HCT116 (cell line): ENCODE measurements around the gene PLCB1. TPM values are rescaled to one million over a fixed set of nuclear protein-coding genes. Genes with fewer than 3 reads are reported as not detected.

ENCODE experiments used
- ATAC-seq: fragments of 200-7000 bp; cut with Tn5 transposase; 2 replicates; pipeline ENCODE4 v1.9.1; 2020; ENCODE audit warnings: mild to moderate bottlenecking, moderate library complexity
- BruUV-seq: library from RNA; stranded (reverse); fragments of 400-500 nt; replicated peaks from 2 replicates; lab custom pipeline; 2021; lab: Mats Ljungman, UMichigan
- CTCF ChIA-PET: fragments of 300-600 bp; sonication (Branson Sonifier 250); formaldehyde crosslinking; loops from one replicate; lab custom pipeline; 2021; ENCODE audit warnings: antibody characterized with exemption; lab: Charles Lee
- POLR2A ChIA-PET: fragments of 300-600, 350-600 bp; sonication (Branson Sonifier 250); formaldehyde crosslinking; loops from one replicate; lab custom pipeline; 2021; ENCODE audit warnings: antibody characterized with exemption; lab: Charles Lee
- RAD21 ChIA-PET, 2 experiments: fragments of 300-600 bp; sonication (Branson Sonifier 250); formaldehyde crosslinking; loops; one replicate each; lab custom pipeline; 2023; ENCODE audit warnings: low total read pairs in 2 of 2; ENCODE audit not compliant: uncharacterized antibody in 2 of 2, unreplicated experiment in 2 of 2, low non-redundant PET in 1 of 2; lab: Charles Lee
- DNase-seq: peaks from one replicate; pipeline ENCODE4 v3.0.0-alpha.2; 2010; ENCODE audit warnings: low read depth, low spot score
- H2AFZ ChIP-seq: fragments of 200-600 bp; shearing (Covaris generic), sonication (generic); 2 replicates; pipeline ENCODE4 v1.6.1; 2017; ENCODE audit warnings: low read depth, mixed run types, mixed read lengths, antibody characterized with exemption, low read length; ENCODE audit not compliant: poor library complexity, severe bottlenecking
- H3K27ac ChIP-seq: 2 replicates; pipeline ENCODE4 v1.5.1; 2012; ENCODE audit warnings: low read depth, low read length
- H3K27me3 ChIP-seq: fragments of 200-600 bp; sonication (generic); 2 replicates; pipeline ENCODE4 v1.6.1; 2016; ENCODE audit warnings: mixed run types, low read length, mixed read lengths; ENCODE audit not compliant: insufficient read depth
- H3K36me3 ChIP-seq, 2 experiments: fragments of 200-500 bp in 1 of 2; fragments of 200-600 bp in 1 of 2; sonication (Bioruptor generic) in 1 of 2; sonication (generic) in 1 of 2; 2 replicates each; pipeline versions ENCODE4 v1.5.1 to v1.6.1; 2014 to 2016; ENCODE audit warnings: low read length in 2 of 2, inconsistent platforms in 1 of 2, mixed read lengths in 1 of 2, mixed run types in 1 of 2; ENCODE audit not compliant: insufficient read depth in 2 of 2, control insufficient read depth in 1 of 2
- H3K4me1 ChIP-seq, 2 experiments: fragments of 200-600 bp in 1 of 2; sonication (generic) in 1 of 2; 2 replicates each; pipeline versions ENCODE4 v1.5.1 to v1.6.1; 2012 to 2017; ENCODE audit warnings: low read length in 2 of 2, inconsistent platforms in 1 of 2, mild to moderate bottlenecking in 1 of 2, mixed read lengths in 1 of 2, mixed run types in 1 of 2, moderate library complexity in 1 of 2; ENCODE audit not compliant: insufficient read depth in 2 of 2, control insufficient read depth in 1 of 2
- H3K4me2 ChIP-seq: fragments of 200-600 bp; sonication (generic); 2 replicates; pipeline ENCODE4 v1.6.1; 2017; ENCODE audit warnings: mixed run types, low read length, mixed read lengths
- H3K4me3 ChIP-seq, 2 experiments: fragments of 200-600 bp in 1 of 2; sonication (generic) in 1 of 2; replicated peaks in 1 of 2; 2 replicates each; pipeline ENCODE4 v1.5.1; 2011 to 2016; ENCODE audit warnings: low read length in 2 of 2, control low read depth in 1 of 2, low read depth in 1 of 2, mild to moderate bottlenecking in 1 of 2, mixed read lengths in 1 of 2, mixed run types in 1 of 2
- H3K79me2 ChIP-seq: fragments of 200-600 bp; sonication (generic); 2 replicates; pipeline ENCODE4 v1.6.1; 2017; ENCODE audit warnings: mild to moderate bottlenecking, mixed run types, low read length, moderate library complexity, mixed read lengths; ENCODE audit not compliant: insufficient read depth
- H3K9ac ChIP-seq: fragments of 200-600 bp; sonication (generic); 2 replicates; pipeline ENCODE4 v1.6.1; 2016; ENCODE audit warnings: low read length, mixed read lengths
- H3K9me2 ChIP-seq: fragments of 200-600 bp; sonication (generic), shearing (Covaris generic); 2 replicates; pipeline ENCODE4 v1.6.1; 2017; ENCODE audit warnings: mixed run types, mild to moderate bottlenecking, moderate library complexity; ENCODE audit not compliant: insufficient read depth
- H3K9me3 ChIP-seq, 2 experiments: fragments of 200-500 bp in 1 of 2; fragments of 200-600 bp in 1 of 2; sonication (Bioruptor generic) in 1 of 2; sonication (generic) in 1 of 2; 2 replicates each; pipeline ENCODE4 v1.6.1; 2014 to 2017; ENCODE audit warnings: low read length in 2 of 2, mixed read lengths in 2 of 2, inconsistent platforms in 1 of 2, low read depth in 1 of 2, mild to moderate bottlenecking in 1 of 2, mixed run types in 1 of 2, moderate library complexity in 1 of 2; ENCODE audit not compliant: control insufficient read depth in 1 of 2, insufficient read depth in 1 of 2
- H4K20me1 ChIP-seq: fragments of 200-600 bp; sonication (generic), shearing (Covaris generic); 2 replicates; pipeline ENCODE4 v1.6.1; 2017; ENCODE audit warnings: mixed run types, mild to moderate bottlenecking, moderate library complexity; ENCODE audit not compliant: insufficient read depth
- CBX3 ChIP-seq: IDR thresholded peaks from 2 replicates; pipeline ENCODE4 v1.6.1; 2012; ENCODE audit warnings: low read depth
- EGR1 ChIP-seq: IDR thresholded peaks from 2 replicates; pipeline ENCODE4 v1.6.1; 2012; ENCODE audit warnings: low read depth
- ELF1 ChIP-seq: IDR thresholded peaks from 2 replicates; pipeline ENCODE4 v1.6.1; 2012; ENCODE audit warnings: low read depth, borderline replicate concordance
- EZH2phosphoT487 ChIP-seq: fragments of 200-600 bp; IDR thresholded peaks from 2 replicates; pipeline ENCODE4 v1.6.1; 2018; ENCODE audit warnings: antibody characterized with exemption, borderline replicate concordance
- FOSL1 ChIP-seq: IDR thresholded peaks from 2 replicates; pipeline ENCODE4 v1.6.1; 2012; ENCODE audit warnings: low read depth
- POLR2AphosphoS5 ChIP-seq: IDR thresholded peaks from 2 replicates; pipeline ENCODE4 v1.6.1; 2011; ENCODE audit warnings: mild to moderate bottlenecking, low read depth, low read length, moderate library complexity
- RAD21 ChIP-seq: IDR thresholded peaks from 2 replicates; pipeline ENCODE4 v1.6.1; 2012; ENCODE audit warnings: low read depth, mild to moderate bottlenecking
- SIN3A ChIP-seq: IDR thresholded peaks from 2 replicates; pipeline ENCODE4 v1.6.1; 2012; ENCODE audit warnings: low read depth
- SP1 ChIP-seq: IDR thresholded peaks from 2 replicates; pipeline ENCODE4 v1.6.1; 2012; ENCODE audit warnings: low read depth
- SRF ChIP-seq: IDR thresholded peaks from 2 replicates; pipeline ENCODE4 v1.6.1; 2012; ENCODE audit warnings: low read depth
- TCF7L2 ChIP-seq: IDR thresholded peaks from 2 replicates; pipeline ENCODE4 v1.7.0; 2011; ENCODE audit warnings: borderline replicate concordance, inconsistent platforms; ENCODE audit not compliant: insufficient read depth, insufficient read length; ENCODE audit errors: extremely low read depth
- YY1 ChIP-seq: IDR thresholded peaks from 2 replicates; pipeline ENCODE4 v1.6.1; 2011; ENCODE audit warnings: low read length, low read depth, moderate library complexity, mild to moderate bottlenecking; ENCODE audit not compliant: insufficient replicate concordance; ENCODE audit errors: extremely low read depth
- ZFX ChIP-seq: fragments of 450-650 bp; IDR thresholded peaks from 2 replicates; pipeline ENCODE4 v1.6.1; 2017
- intact Hi-C: fragments of 100-400 bp; cut with micrococcal nuclease; formaldehyde crosslinking; loops from 2 replicates; pipeline ENCODE4 v1.10.0; 2022
- total RNA-seq: library from RNA; stranded (reverse); gene quantifications from one replicate; pipeline ENCODE4 v1.2.1, GENCODE V29; 2021; ENCODE audit not compliant: unreplicated experiment
- TF ChIP-seq, protein P1 (sequence below): IDR thresholded peaks from 2 replicates; pipeline ENCODE4 v1.6.1; 2012
- TF ChIP-seq, protein P2 (sequence below): IDR thresholded peaks from 2 replicates; pipeline ENCODE4 v1.6.1; 2012; ENCODE audit warnings: low read depth
- TF ChIP-seq, protein P3 (sequence below): IDR thresholded peaks from 2 replicates; pipeline ENCODE4 v1.6.1; 2011; ENCODE audit warnings: mild to moderate bottlenecking, low read length, moderate library complexity; ENCODE audit not compliant: insufficient replicate concordance; ENCODE audit errors: extremely low read depth

PLCB1 gene
- total RNA-seq, 1 experiment from 2014 or later: 15.8 TPM

DNA sequence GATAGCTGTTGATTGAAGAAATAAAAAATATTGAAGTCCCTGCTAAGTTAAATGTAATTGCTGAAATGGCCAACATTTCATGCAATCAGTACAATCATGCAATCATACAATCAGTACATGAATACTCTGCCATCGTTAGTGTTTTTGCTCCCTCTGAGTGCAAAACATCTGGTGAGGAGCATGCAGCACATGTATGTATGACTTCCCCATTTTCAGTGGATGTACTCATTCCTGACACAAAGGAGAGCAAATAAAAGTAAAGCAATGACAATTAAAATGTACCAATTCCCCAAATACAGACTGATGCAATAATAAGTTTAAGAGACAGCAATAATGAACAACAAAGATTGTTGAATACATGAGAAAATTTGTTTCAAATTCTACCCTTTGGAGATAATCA, 140.7 kb downstream of the PLCB1 start:
- Histone ChIP-seq H2AFZ (no peak overlapping the region), H3K4me1 (no peaks in the 10 kb centered on the region), H3K36me3 (no peaks in the 10 kb centered on the region), H3K4me2 (no peak overlapping the region), H3K79me2 (no peaks in the 10 kb centered on the region), H3K9me2 (no peaks in the 10 kb centered on the region), H4K20me1 (no peaks in the 10 kb centered on the region), H3K27ac (no peak overlapping the region), H3K27me3 (no peaks in the 10 kb centered on the region), H3K4me3 (no peak overlapping the region), H3K9me3 (no peaks in the 10 kb centered on the region), H3K9ac (no peak overlapping the region)
- TF ChIP-seq TCF7L2: no peak
- no peak for TF ChIP-seq CBX3
- TF ChIP-seq YY1: no peak
- TF ChIP-seq, protein P1, sequence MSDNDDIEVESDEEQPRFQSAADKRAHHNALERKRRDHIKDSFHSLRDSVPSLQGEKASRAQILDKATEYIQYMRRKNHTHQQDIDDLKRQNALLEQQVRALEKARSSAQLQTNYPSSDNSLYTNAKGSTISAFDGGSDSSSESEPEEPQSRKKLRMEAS: no peak
- TF ChIP-seq EZH2phosphoT487: no peak
- no peak for TF ChIP-seq SP1
- DNase-seq (no peak), ATAC-seq (no peak)
- intact Hi-C loops: no loop called here
- POLR2A ChIA-PET: no interaction called here
- RAD21 ChIA-PET: no interaction called here
- no TSS peak for BruUV-seq
- CTCF ChIA-PET: no interaction called here

DNA sequence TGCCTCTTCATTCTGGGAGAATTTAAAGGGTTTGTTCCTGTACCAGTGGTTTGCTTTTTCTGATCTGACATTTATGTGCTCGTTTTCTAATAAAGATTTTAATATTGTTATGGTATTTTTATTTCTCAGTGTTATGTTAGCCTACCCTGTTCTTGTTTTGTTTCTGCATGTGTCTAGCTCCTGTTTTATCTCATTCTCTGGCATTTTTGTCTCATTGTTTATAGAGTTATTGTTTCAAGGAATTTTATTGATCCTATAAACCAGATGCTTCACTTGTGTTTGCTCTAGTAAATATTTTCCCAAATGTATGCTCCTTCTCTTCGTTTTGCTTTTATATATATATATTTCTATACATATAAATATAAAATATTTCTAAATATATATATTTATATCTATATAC, 152.8 kb downstream of the PLCB1 start:
- no peak overlapping the region for H3K4me3 ChIP-seq
- intact Hi-C loops: no loop called here
- no peaks in the 10 kb centered on the region for H4K20me1 ChIP-seq
- no peak overlapping the region for H3K27ac ChIP-seq
- H3K9me3 ChIP-seq: no peaks in the 10 kb centered on the region
- no peaks in the 10 kb centered on the region for H3K36me3 ChIP-seq
- no peaks in the 10 kb centered on the region for H3K79me2 ChIP-seq
- H3K27me3 ChIP-seq: no peaks in the 10 kb centered on the region
- no peak overlapping the region for H3K9ac ChIP-seq
- DNase-seq: no peak
- CTCF ChIA-PET: no interaction called here
- no peak for ATAC-seq
- no peak overlapping the region for H3K4me2 ChIP-seq
- H3K9me2 ChIP-seq: no peaks in the 10 kb centered on the region
- no TSS peak for BruUV-seq
- RAD21 ChIA-PET: no interaction called here
- H3K4me1 ChIP-seq: no peaks in the 10 kb centered on the region
- POLR2A ChIA-PET: no interaction called here
- no peak overlapping the region for H2AFZ ChIP-seq
- no peak for TF ChIP-seq FOSL1
- TF ChIP-seq YY1: no peak
- no peak for TF ChIP-seq POLR2AphosphoS5
- TF ChIP-seq, protein P2, sequence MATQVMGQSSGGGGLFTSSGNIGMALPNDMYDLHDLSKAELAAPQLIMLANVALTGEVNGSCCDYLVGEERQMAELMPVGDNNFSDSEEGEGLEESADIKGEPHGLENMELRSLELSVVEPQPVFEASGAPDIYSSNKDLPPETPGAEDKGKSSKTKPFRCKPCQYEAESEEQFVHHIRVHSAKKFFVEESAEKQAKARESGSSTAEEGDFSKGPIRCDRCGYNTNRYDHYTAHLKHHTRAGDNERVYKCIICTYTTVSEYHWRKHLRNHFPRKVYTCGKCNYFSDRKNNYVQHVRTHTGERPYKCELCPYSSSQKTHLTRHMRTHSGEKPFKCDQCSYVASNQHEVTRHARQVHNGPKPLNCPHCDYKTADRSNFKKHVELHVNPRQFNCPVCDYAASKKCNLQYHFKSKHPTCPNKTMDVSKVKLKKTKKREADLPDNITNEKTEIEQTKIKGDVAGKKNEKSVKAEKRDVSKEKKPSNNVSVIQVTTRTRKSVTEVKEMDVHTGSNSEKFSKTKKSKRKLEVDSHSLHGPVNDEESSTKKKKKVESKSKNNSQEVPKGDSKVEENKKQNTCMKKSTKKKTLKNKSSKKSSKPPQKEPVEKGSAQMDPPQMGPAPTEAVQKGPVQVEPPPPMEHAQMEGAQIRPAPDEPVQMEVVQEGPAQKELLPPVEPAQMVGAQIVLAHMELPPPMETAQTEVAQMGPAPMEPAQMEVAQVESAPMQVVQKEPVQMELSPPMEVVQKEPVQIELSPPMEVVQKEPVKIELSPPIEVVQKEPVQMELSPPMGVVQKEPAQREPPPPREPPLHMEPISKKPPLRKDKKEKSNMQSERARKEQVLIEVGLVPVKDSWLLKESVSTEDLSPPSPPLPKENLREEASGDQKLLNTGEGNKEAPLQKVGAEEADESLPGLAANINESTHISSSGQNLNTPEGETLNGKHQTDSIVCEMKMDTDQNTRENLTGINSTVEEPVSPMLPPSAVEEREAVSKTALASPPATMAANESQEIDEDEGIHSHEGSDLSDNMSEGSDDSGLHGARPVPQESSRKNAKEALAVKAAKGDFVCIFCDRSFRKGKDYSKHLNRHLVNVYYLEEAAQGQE: no peak
- no peak for TF ChIP-seq CBX3
- TF ChIP-seq SIN3A: no peak
- TF ChIP-seq TCF7L2: no peak
- no peak for TF ChIP-seq ELF1
- TF ChIP-seq SRF: no peak
- TF ChIP-seq, protein P3, sequence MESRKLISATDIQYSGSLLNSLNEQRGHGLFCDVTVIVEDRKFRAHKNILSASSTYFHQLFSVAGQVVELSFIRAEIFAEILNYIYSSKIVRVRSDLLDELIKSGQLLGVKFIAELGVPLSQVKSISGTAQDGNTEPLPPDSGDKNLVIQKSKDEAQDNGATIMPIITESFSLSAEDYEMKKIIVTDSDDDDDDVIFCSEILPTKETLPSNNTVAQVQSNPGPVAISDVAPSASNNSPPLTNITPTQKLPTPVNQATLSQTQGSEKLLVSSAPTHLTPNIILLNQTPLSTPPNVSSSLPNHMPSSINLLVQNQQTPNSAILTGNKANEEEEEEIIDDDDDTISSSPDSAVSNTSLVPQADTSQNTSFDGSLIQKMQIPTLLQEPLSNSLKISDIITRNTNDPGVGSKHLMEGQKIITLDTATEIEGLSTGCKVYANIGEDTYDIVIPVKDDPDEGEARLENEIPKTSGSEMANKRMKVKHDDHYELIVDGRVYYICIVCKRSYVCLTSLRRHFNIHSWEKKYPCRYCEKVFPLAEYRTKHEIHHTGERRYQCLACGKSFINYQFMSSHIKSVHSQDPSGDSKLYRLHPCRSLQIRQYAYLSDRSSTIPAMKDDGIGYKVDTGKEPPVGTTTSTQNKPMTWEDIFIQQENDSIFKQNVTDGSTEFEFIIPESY: no peak
- TF ChIP-seq EGR1: no peak
- no peak for TF ChIP-seq RAD21
- TF ChIP-seq SP1: no peak
- TF ChIP-seq ZFX: no peak
